ENCODE measurements around the gene MAML3.

- TF ChIP-seq CTCF (IDR thresholded peaks at IDR 0.05) (no peak), POLR2A (IDR thresholded peaks at IDR 0.05) (no peak)
These were observed 109.6 kb downstream of the MAML3 start for GRCh38 chr4:140044337-140044902.

Data from lower leg skin (tissue), 3 donors.